GM12892 (cell line): ENCODE measurements around the gene GRM4.

Experiments
- POLR2A ChIP-seq: IDR thresholded peaks from 2 replicates; pipeline ENCODE4 v1.6.1; 2011; ENCODE audit warnings: low read depth, low read length, control low read depth
- POLR2AphosphoS5 ChIP-seq: IDR thresholded peaks from 2 replicates; pipeline ENCODE4 v1.6.1; 2011; ENCODE audit warnings: low read depth, low read length, control low read depth
- TAF1 ChIP-seq: IDR thresholded peaks from 2 replicates; pipeline ENCODE4 v1.6.1; 2011; ENCODE audit warnings: low read depth, mild to moderate bottlenecking, control low read depth, low read length, borderline replicate concordance

GRCh38 chr6:34108176-34108575 is 37.7 kb downstream of the GRM4 start:
- TF ChIP-seq POLR2A: no peak
- TF ChIP-seq POLR2AphosphoS5: no peak
- TF ChIP-seq TAF1: no peak
